Transverse colon (tissue), 4 donors: ENCODE results near the gene GFRA4.

Experiments
- CTCF ChIP-seq, 5 experiments: fragments of 200-600 bp in 3 of 5; fragments of 450-650 bp in 2 of 5; sonication (generic) in 3 of 5; IDR thresholded peaks; 1 replicate in 2 of 5; 2 replicates in 3 of 5; pipeline ENCODE4 v1.5.1; 2016 to 2017; ENCODE audit warnings: antibody characterized with exemption in 5 of 5, inconsistent platforms in 3 of 5, mild to moderate bottlenecking in 2 of 5, moderate library complexity in 1 of 5
- EP300 ChIP-seq: sonication (generic); formaldehyde crosslinking; IDR thresholded peaks from one replicate; pipeline ENCODE4 v1.6.1; 2017; ENCODE audit warnings: antibody characterized with exemption, low read depth
- POLR2A ChIP-seq: fragments of 450-650 bp; IDR thresholded peaks from one replicate; pipeline ENCODE4 v1.6.1; 2016; ENCODE audit warnings: antibody characterized with exemption, mild to moderate bottlenecking, moderate library complexity
- POLR2AphosphoS5 ChIP-seq, 3 donors: sonication (generic); formaldehyde crosslinking; IDR thresholded peaks; one replicate each; pipeline ENCODE4 v1.6.1; 2016; ENCODE audit warnings: antibody characterized with exemption in 3 of 3

GRCh38 chr20:3648951-3649350, 14.2 kb downstream of the GFRA4 start:
- no peak for TF ChIP-seq CTCF (IDR thresholded peaks at IDR 0.05)
- TF ChIP-seq POLR2A = no peak
- no peak for TF ChIP-seq POLR2AphosphoS5 (IDR thresholded peaks at IDR 0.05)
- TF ChIP-seq EP300 = no peak
